HEK293 (cell line): ENCODE data around the gene SLC22A16.

ENCODE experiments used
- CTCF ChIA-PET: fragments of 350-600 bp; formaldehyde crosslinking; extraction: SDS; loops from one replicate; lab custom pipeline; 2021; ENCODE audit warnings: antibody characterized with exemption; lab: Yijun Ruan, JAX
- POLR2A ChIA-PET: fragments of 300-600 bp; formaldehyde crosslinking; extraction: SDS; loops from one replicate; lab custom pipeline; 2020; ENCODE audit warnings: antibody characterized with exemption, inconsistent platforms; lab: Yijun Ruan, JAX
- H3K27ac ChIP-seq: fragments of 200-500 bp; sonication (Bioruptor generic); 2 replicates; pipeline ENCODE4 v1.5.1; 2014; ENCODE audit warnings: low read depth, low read length, control low read depth, inconsistent platforms; ENCODE audit errors: extremely low read depth
- H3K36me3 ChIP-seq, 2 experiments: fragments of 200-500 bp in 1 of 2; sonication (Bioruptor generic) in 1 of 2; 1 replicate in 1 of 2; 2 replicates in 1 of 2; pipeline ENCODE4 v1.5.1; 2014 to 2017; ENCODE audit warnings: inconsistent platforms in 2 of 2, low read length in 2 of 2; ENCODE audit not compliant: control insufficient read depth in 2 of 2, insufficient read depth in 1 of 2
- H3K4me1 ChIP-seq: fragments of 200-500 bp; sonication (Bioruptor generic); 2 replicates; pipeline ENCODE4 v1.5.1; 2014; ENCODE audit warnings: mild to moderate bottlenecking, low read length, inconsistent platforms; ENCODE audit not compliant: control insufficient read depth, insufficient read depth
- H3K4me3 ChIP-seq: 2 replicates; pipeline ENCODE4 v1.5.1; 2011; ENCODE audit warnings: low read depth, mild to moderate bottlenecking, control low read depth, low read length, moderate library complexity
- H3K9me3 ChIP-seq: fragments of 200-500 bp; sonication (Bioruptor generic); 2 replicates; pipeline ENCODE4 v1.5.1; 2014; ENCODE audit warnings: low read depth, low read length, inconsistent platforms; ENCODE audit not compliant: control insufficient read depth, insufficient read depth
- HOXD13 ChIP-seq: sonication (generic); formaldehyde crosslinking; IDR thresholded peaks from 2 replicates; pipeline ENCODE4 v1.8.0; 2022; ENCODE audit warnings: missing genetic modification reagents, borderline replicate concordance
- ZBTB8A ChIP-seq: fragments of 450-650 bp; formaldehyde crosslinking; IDR thresholded peaks from 2 replicates; pipeline ENCODE4 v1.5.1; 2016; ENCODE audit warnings: missing biosample characterization, missing genetic modification characterization
- ZFP37 ChIP-seq: fragments of 450-650 bp; formaldehyde crosslinking; IDR thresholded peaks from 2 replicates; pipeline ENCODE4 v1.5.1; 2016; ENCODE audit warnings: missing biosample characterization, missing genetic modification characterization
- ZNF174 ChIP-seq: fragments of 450-650 bp; formaldehyde crosslinking; IDR thresholded peaks from 2 replicates; pipeline ENCODE4 v1.5.0; 2017; ENCODE audit warnings: missing biosample characterization, mild to moderate bottlenecking, missing genetic modification characterization
- ZNF335 ChIP-seq: fragments of 450-650 bp; formaldehyde crosslinking; conservative IDR thresholded peaks from 2 replicates; pipeline ENCODE4 v1.5.1; 2016; ENCODE audit warnings: missing biosample characterization, missing genetic modification characterization
- ZNF341 ChIP-seq: fragments of 450-650 bp; formaldehyde crosslinking; IDR thresholded peaks from 2 replicates; pipeline ENCODE4; 2016; ENCODE audit warnings: low read depth, missing biosample characterization, missing genetic modification characterization
- ZNF501 ChIP-seq: fragments of 450-650 bp; formaldehyde crosslinking; IDR thresholded peaks from 2 replicates; pipeline ENCODE4 v1.5.1; 2016; ENCODE audit warnings: missing biosample characterization, missing genetic modification characterization
- ZNF571 ChIP-seq: fragments of 450-650 bp; formaldehyde crosslinking; IDR thresholded peaks from 2 replicates; pipeline ENCODE4 v1.5.0; 2017; ENCODE audit warnings: missing biosample characterization, missing genetic modification characterization
- ZNF596 ChIP-seq: fragments of 450-650 bp; IDR thresholded peaks from 2 replicates; pipeline ENCODE4 v1.5.0; 2018; ENCODE audit warnings: missing biosample characterization, mild to moderate bottlenecking, missing genetic modification characterization, moderate library complexity
- ZNF768 ChIP-seq: fragments of 450-650 bp; formaldehyde crosslinking; IDR thresholded peaks from 2 replicates; pipeline ENCODE4 v1.5.1; 2018; ENCODE audit warnings: missing biosample characterization, mild to moderate bottlenecking, missing genetic modification characterization
- TF ChIP-seq, protein P1 (sequence below): fragments of 450-650 bp; formaldehyde crosslinking; IDR thresholded peaks from 2 replicates; pipeline ENCODE4 v1.5.1; 2016; ENCODE audit warnings: missing biosample characterization, missing genetic modification characterization
- TF ChIP-seq, protein P2 (sequence below): fragments of 450-650 bp; formaldehyde crosslinking; IDR thresholded peaks from 2 replicates; pipeline ENCODE4 v1.5.0; 2017; ENCODE audit warnings: missing biosample characterization, missing genetic modification characterization, borderline replicate concordance
- TF ChIP-seq, protein P3 (sequence below): fragments of 450-650 bp; formaldehyde crosslinking; IDR thresholded peaks from 2 replicates; pipeline ENCODE4 v1.5.1; 2016; ENCODE audit warnings: missing biosample characterization, missing genetic modification characterization
- TF ChIP-seq, protein P4 (sequence below): fragments of 450-650 bp; formaldehyde crosslinking; IDR thresholded peaks from 2 replicates; pipeline ENCODE4 v1.5.1; 2017; ENCODE audit warnings: missing biosample characterization, missing genetic modification characterization
- TF ChIP-seq, protein P5 (sequence below): fragments of 450-650 bp; formaldehyde crosslinking; IDR thresholded peaks from 2 replicates; pipeline ENCODE4 v1.5.1; 2017; ENCODE audit warnings: missing biosample characterization, missing genetic modification characterization
- TF ChIP-seq, protein P6 (sequence below): fragments of 450-650 bp; formaldehyde crosslinking; IDR thresholded peaks from 2 replicates; pipeline ENCODE4 v1.5.1; 2016; ENCODE audit warnings: missing biosample characterization, missing genetic modification characterization, borderline replicate concordance

SLC22A16 gene

DNA sequence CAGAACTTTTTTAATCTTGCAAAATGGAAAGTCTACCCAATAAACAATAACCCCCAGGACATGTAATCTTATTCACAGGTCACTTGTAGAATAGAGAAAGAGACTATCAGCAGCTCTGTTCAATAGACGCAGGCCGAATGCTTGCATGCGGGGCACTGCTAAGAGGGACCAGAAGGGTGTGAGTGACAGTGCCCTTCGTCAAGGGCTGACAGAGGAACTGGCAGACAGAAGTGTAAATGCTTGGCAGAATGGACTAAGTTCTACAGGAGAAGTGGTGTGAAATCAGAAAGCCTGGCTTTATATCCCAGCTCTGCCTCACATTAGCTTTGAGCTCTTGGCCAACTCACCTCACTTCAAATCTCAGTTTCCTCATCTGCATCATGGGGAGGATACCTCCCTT is 82.0 kb downstream of the SLC22A16 start:
- ChIA-PET POLR2A (no interaction called here), CTCF (interaction anchor here (7.7 kb wide), 1 partner anchor 355 kb away, joined by 98 read pairs; no protein-coding TSS in a partner anchor)
- TF ChIP-seq, protein P1, sequence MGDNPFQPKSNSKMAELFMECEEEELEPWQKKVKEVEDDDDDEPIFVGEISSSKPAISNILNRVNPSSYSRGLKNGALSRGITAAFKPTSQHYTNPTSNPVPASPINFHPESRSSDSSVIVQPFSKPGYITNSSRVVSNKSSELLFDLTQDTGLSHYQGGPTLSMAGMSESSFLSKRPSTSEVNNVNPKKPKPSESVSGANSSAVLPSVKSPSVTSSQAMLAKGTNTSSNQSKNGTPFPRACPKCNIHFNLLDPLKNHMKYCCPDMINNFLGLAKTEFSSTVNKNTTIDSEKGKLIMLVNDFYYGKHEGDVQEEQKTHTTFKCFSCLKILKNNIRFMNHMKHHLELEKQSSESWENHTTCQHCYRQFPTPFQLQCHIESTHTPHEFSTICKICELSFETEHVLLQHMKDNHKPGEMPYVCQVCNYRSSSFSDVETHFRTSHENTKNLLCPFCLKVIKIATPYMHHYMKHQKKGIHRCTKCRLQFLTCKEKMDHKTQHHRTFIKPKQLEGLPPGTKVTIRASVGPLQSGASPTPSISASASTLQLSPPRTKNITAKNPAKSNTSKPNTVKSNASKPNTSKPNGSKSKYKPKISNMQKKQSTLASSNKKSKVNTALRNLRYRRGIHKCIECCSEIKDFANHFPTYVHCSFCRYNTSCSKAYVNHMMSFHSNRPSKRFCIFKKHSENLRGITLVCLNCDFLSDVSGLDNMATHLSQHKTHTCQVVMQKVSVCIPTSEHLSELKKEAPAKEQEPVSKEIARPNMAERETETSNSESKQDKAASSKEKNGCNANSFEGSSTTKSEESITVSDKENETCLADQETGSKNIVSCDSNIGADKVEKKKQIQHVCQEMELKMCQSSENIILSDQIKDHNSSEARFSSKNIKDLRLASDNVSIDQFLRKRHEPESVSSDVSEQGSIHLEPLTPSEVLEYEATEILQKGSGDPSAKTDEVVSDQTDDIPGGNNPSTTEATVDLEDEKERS (tag by site-specific recombination), result no peak
- TF ChIP-seq ZBTB8A (no peak), ZNF335 (tag by site-specific recombination) (no peak), ZNF501 (no peak), ZNF571 (tag by site-specific recombination) (no peak), HOXD13 (CRISPR knock-in tag) (no peak), ZNF341 (tag by site-specific recombination) (no peak), ZNF768 (tag by site-specific recombination) (no peak), ZFP37 (tag by site-specific recombination) (no peak), ZNF174 (no peak), ZNF596 (tag by site-specific recombination) (no peak)
- TF ChIP-seq, protein P2, sequence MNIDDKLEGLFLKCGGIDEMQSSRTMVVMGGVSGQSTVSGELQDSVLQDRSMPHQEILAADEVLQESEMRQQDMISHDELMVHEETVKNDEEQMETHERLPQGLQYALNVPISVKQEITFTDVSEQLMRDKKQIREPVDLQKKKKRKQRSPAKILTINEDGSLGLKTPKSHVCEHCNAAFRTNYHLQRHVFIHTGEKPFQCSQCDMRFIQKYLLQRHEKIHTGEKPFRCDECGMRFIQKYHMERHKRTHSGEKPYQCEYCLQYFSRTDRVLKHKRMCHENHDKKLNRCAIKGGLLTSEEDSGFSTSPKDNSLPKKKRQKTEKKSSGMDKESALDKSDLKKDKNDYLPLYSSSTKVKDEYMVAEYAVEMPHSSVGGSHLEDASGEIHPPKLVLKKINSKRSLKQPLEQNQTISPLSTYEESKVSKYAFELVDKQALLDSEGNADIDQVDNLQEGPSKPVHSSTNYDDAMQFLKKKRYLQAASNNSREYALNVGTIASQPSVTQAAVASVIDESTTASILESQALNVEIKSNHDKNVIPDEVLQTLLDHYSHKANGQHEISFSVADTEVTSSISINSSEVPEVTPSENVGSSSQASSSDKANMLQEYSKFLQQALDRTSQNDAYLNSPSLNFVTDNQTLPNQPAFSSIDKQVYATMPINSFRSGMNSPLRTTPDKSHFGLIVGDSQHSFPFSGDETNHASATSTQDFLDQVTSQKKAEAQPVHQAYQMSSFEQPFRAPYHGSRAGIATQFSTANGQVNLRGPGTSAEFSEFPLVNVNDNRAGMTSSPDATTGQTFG (tag by site-specific recombination), result no peak
- TF ChIP-seq, protein P3, sequence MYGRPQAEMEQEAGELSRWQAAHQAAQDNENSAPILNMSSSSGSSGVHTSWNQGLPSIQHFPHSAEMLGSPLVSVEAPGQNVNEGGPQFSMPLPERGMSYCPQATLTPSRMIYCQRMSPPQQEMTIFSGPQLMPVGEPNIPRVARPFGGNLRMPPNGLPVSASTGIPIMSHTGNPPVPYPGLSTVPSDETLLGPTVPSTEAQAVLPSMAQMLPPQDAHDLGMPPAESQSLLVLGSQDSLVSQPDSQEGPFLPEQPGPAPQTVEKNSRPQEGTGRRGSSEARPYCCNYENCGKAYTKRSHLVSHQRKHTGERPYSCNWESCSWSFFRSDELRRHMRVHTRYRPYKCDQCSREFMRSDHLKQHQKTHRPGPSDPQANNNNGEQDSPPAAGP, result no peak
- TF ChIP-seq, protein P4, sequence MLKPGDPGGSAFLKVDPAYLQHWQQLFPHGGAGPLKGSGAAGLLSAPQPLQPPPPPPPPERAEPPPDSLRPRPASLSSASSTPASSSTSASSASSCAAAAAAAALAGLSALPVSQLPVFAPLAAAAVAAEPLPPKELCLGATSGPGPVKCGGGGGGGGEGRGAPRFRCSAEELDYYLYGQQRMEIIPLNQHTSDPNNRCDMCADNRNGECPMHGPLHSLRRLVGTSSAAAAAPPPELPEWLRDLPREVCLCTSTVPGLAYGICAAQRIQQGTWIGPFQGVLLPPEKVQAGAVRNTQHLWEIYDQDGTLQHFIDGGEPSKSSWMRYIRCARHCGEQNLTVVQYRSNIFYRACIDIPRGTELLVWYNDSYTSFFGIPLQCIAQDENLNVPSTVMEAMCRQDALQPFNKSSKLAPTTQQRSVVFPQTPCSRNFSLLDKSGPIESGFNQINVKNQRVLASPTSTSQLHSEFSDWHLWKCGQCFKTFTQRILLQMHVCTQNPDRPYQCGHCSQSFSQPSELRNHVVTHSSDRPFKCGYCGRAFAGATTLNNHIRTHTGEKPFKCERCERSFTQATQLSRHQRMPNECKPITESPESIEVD (tag by site-specific recombination), result no peak
- TF ChIP-seq, protein P5, sequence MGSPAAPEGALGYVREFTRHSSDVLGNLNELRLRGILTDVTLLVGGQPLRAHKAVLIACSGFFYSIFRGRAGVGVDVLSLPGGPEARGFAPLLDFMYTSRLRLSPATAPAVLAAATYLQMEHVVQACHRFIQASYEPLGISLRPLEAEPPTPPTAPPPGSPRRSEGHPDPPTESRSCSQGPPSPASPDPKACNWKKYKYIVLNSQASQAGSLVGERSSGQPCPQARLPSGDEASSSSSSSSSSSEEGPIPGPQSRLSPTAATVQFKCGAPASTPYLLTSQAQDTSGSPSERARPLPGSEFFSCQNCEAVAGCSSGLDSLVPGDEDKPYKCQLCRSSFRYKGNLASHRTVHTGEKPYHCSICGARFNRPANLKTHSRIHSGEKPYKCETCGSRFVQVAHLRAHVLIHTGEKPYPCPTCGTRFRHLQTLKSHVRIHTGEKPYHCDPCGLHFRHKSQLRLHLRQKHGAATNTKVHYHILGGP (tag by site-specific recombination), result no peak
- peaks cover 10% of the 10 kb centered on the region for H3K4me1 ChIP-seq
- no peak overlapping the region for H3K27ac ChIP-seq
- no peaks in the 10 kb centered on the region for H3K36me3 ChIP-seq
- no peak overlapping the region for H3K4me3 ChIP-seq
- no peaks in the 10 kb centered on the region for H3K9me3 ChIP-seq

DNA sequence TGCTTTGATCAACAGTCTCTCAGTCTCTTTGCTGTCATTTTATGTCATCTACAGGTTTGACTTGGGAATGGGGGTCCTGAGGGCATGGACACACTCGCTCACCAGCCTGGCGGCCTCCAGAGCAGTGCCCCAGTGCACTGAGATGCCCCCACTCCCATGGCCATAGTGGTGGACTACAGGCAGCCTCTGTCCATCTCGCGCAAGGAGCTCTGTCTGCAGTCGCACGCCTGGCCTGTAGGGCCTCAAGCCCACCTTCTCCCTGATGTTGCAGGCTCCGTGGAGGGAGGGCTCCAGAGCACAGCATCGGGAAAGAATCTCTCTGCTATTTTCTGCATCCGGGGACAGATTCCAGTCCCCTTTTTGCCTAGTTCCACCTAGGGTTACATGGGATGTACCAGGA is 83.7 kb downstream of the SLC22A16 start:
- no peaks in the 10 kb centered on the region for H3K36me3 ChIP-seq
- ChIA-PET POLR2A (no interaction called here), CTCF (interaction anchor here (0.6 to 7.7 kb wide), 9 partner anchors 11 to 865 kb away, joined by 3 to 98 read pairs (median 16); partner anchors contain the start of gene WASF1)
- no peak overlapping the region for H3K27ac ChIP-seq
- TF ChIP-seq, protein P6, sequence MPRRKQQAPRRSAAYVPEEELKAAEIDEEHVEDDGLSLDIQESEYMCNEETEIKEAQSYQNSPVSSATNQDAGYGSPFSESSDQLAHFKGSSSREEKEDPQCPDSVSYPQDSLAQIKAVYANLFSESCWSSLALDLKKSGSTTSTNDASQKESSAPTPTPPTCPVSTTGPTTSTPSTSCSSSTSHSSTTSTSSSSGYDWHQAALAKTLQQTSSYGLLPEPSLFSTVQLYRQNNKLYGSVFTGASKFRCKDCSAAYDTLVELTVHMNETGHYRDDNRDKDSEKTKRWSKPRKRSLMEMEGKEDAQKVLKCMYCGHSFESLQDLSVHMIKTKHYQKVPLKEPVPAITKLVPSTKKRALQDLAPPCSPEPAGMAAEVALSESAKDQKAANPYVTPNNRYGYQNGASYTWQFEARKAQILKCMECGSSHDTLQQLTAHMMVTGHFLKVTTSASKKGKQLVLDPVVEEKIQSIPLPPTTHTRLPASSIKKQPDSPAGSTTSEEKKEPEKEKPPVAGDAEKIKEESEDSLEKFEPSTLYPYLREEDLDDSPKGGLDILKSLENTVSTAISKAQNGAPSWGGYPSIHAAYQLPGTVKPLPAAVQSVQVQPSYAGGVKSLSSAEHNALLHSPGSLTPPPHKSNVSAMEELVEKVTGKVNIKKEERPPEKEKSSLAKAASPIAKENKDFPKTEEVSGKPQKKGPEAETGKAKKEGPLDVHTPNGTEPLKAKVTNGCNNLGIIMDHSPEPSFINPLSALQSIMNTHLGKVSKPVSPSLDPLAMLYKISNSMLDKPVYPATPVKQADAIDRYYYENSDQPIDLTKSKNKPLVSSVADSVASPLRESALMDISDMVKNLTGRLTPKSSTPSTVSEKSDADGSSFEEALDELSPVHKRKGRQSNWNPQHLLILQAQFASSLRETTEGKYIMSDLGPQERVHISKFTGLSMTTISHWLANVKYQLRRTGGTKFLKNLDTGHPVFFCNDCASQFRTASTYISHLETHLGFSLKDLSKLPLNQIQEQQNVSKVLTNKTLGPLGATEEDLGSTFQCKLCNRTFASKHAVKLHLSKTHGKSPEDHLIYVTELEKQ (tag by site-specific recombination), result no peak
- peaks cover 10% of the 10 kb centered on the region for H3K4me1 ChIP-seq
- H3K9me3 ChIP-seq, result no peaks in the 10 kb centered on the region
- H3K4me3 ChIP-seq, result no peak overlapping the region
